ENCODE results near the gene SORCS3.

DNA sequence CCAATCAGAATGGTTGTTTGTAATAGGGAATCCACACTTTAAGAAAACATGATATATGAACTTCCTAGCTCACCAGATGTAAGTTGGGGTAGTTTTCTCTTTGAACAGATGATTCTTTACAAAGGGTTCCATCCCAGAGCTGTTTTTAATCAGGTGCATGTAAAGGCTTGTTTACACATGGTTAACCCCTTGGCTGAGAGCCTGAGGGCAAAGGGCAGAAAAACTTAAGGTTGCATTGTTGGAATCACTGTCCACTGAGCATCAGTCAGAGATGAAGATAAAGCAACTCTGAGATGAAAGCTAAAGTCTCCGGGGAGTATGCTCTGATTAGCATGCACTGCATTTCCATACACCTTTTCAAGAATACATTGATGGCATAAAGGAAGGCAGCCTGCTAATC, 518.2 kb downstream of the SORCS3 start:
- no peak for TF ChIP-seq POLR2A (IDR thresholded peaks at IDR 0.05)
- TF ChIP-seq, protein P1, sequence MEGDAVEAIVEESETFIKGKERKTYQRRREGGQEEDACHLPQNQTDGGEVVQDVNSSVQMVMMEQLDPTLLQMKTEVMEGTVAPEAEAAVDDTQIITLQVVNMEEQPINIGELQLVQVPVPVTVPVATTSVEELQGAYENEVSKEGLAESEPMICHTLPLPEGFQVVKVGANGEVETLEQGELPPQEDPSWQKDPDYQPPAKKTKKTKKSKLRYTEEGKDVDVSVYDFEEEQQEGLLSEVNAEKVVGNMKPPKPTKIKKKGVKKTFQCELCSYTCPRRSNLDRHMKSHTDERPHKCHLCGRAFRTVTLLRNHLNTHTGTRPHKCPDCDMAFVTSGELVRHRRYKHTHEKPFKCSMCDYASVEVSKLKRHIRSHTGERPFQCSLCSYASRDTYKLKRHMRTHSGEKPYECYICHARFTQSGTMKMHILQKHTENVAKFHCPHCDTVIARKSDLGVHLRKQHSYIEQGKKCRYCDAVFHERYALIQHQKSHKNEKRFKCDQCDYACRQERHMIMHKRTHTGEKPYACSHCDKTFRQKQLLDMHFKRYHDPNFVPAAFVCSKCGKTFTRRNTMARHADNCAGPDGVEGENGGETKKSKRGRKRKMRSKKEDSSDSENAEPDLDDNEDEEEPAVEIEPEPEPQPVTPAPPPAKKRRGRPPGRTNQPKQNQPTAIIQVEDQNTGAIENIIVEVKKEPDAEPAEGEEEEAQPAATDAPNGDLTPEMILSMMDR (IDR thresholded peaks at IDR 0.05) = no peak
